ENCODE data around the gene TTLL11.

DNA sequence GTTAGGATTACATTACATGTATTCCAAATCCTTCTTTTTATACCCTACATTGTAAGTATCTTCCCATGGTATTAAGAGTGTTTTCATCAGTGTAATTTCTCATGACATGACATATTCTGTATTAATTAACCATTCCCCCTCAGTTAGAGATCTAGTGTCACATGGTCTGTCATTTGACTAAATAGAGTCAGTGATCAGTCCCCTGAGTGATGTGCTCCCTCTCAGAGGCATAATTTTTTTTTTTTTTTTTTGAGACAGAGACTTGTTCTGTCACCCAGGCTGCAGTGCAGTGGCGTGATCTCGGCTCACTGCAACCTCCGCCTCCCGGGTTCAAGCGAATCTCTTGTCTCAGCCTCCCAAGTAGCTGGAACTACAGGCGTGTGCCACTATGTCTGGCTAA, 218.6 kb downstream of the TTLL11 start:
- TF ChIP-seq CTCF (IDR thresholded peaks at IDR 0.05 in 4 of 5, conservative IDR thresholded peaks at IDR 0.05 in 1 of 5): no peak
- no peak for TF ChIP-seq POLR2A (IDR thresholded peaks at IDR 0.05)
